GM19099 (cell line): ENCODE measurements around the gene MCUB.

Experiments used
- POLR2A ChIP-seq: IDR thresholded peaks from 3 replicates; pipeline ENCODE4 v1.6.1; 2011; ENCODE audit warnings: low read depth; ENCODE audit not compliant: insufficient read length; ENCODE audit errors: extremely low read depth

MCUB gene

GRCh38 chr4:109559983-109560686, at the start of gene MCUB:
Gene MCUB, plus strand, starts transcription at chr4:109560246. Its CDS starts 92 bp downstream, at chr4:109560338.
- peak; percentile 79 for TF ChIP-seq POLR2A

- no peak for TF ChIP-seq POLR2A
Measured at GRCh38 chr4:109510687-109511086, 49.4 kb upstream of the MCUB start.

- TF ChIP-seq POLR2A: no peak
Measured at GRCh38 chr4:109511414-109511813, 48.6 kb upstream of the MCUB start.

GRCh38 chr4:109532182-109532581, 27.9 kb upstream of the MCUB start:
- TF ChIP-seq POLR2A: no peak

- TF ChIP-seq POLR2A: no peak
Measured at GRCh38 chr4:109545401-109545800, 14.6 kb upstream of the MCUB start.

- TF ChIP-seq POLR2A: no peak
Measured at GRCh38 chr4:109547394-109547793, 12.7 kb upstream of the MCUB start.

- TF ChIP-seq POLR2A: no peak
Measured at GRCh38 chr4:109548655-109549054, 11.4 kb upstream of the MCUB start.

GRCh38 chr4:109552237-109552636, 7.8 kb upstream of the MCUB start:
- TF ChIP-seq POLR2A: no peak

GRCh38 chr4:109553130-109553529, 6.9 kb upstream of the MCUB start:
- no peak for TF ChIP-seq POLR2A

GRCh38 chr4:109554971-109555370, 5.1 kb upstream of the MCUB start:
- no peak for TF ChIP-seq POLR2A

GRCh38 chr4:109557433-109557832, 2.6 kb upstream of the MCUB start:
- TF ChIP-seq POLR2A: no peak

- TF ChIP-seq POLR2A: no peak
Measured at GRCh38 chr4:109559625-109559982, 442 bp upstream of the MCUB start.

- peak; percentile 57 for TF ChIP-seq POLR2A
Measured at GRCh38 chr4:109560687-109561461, 828 bp downstream of the MCUB start.

- TF ChIP-seq POLR2A: no peak
Measured at GRCh38 chr4:109562457-109563239, 2.6 kb downstream of the MCUB start.

- TF ChIP-seq POLR2A: no peak
Measured at GRCh38 chr4:109571494-109571893, 11.4 kb downstream of the MCUB start.
